GM12865 (cell line): ENCODE results near the gene COPG1.

ENCODE experiments used
- DNase-seq: peaks from one replicate; pipeline ENCODE4 v3.0.0; 2010; ENCODE audit warnings: low read depth
- H3K4me3 ChIP-seq: 2 replicates; pipeline ENCODE4 v1.5.1; 2011; ENCODE audit warnings: mild to moderate bottlenecking, low read depth, low read length, control low read depth
- CTCF ChIP-seq: IDR thresholded peaks from 2 replicates; pipeline ENCODE4 v1.5.1; 2011; ENCODE audit warnings: low read length, control low read depth, low read depth, inconsistent platforms; ENCODE audit not compliant: insufficient read depth; ENCODE audit errors: missing control alignments

Gene COPG1

GRCh38 chr3:129288446-129288845 lies 39.0 kb downstream of the COPG1 start:
- no peak overlapping the region for H3K4me3 ChIP-seq
- DNase-seq = no peak
- TF ChIP-seq CTCF = no peak

GRCh38 chr3:129289201-129289921 lies 40.0 kb downstream of the COPG1 start:
- TF ChIP-seq CTCF = no peak
- no peak overlapping the region for H3K4me3 ChIP-seq
- no peak for DNase-seq

- no peak overlapping the region for H3K4me3 ChIP-seq
- DNase-seq = no peak
- TF ChIP-seq CTCF = no peak
Measured at GRCh38 chr3:129291236-129291886, 42.0 kb downstream of the COPG1 start.

- TF ChIP-seq CTCF = no peak
- no peak for DNase-seq
- H3K4me3 ChIP-seq = no peak overlapping the region
Measured at GRCh38 chr3:129295286-129295685, 45.9 kb downstream of the COPG1 start.

GRCh38 chr3:129304146-129304961 lies 54.9 kb downstream of the COPG1 start:
- TF ChIP-seq CTCF = no peak
- H3K4me3 ChIP-seq = no peak overlapping the region
- DNase-seq = no peak

- TF ChIP-seq CTCF = no peak
- DNase-seq = no peak
- H3K4me3 ChIP-seq = no peak overlapping the region
Measured at GRCh38 chr3:129304962-129305222, 55.5 kb downstream of the COPG1 start.
